Measurements from ENCODE around the gene TTLL8.

- TF ChIP-seq, protein P1, sequence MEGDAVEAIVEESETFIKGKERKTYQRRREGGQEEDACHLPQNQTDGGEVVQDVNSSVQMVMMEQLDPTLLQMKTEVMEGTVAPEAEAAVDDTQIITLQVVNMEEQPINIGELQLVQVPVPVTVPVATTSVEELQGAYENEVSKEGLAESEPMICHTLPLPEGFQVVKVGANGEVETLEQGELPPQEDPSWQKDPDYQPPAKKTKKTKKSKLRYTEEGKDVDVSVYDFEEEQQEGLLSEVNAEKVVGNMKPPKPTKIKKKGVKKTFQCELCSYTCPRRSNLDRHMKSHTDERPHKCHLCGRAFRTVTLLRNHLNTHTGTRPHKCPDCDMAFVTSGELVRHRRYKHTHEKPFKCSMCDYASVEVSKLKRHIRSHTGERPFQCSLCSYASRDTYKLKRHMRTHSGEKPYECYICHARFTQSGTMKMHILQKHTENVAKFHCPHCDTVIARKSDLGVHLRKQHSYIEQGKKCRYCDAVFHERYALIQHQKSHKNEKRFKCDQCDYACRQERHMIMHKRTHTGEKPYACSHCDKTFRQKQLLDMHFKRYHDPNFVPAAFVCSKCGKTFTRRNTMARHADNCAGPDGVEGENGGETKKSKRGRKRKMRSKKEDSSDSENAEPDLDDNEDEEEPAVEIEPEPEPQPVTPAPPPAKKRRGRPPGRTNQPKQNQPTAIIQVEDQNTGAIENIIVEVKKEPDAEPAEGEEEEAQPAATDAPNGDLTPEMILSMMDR (IDR thresholded peaks at IDR 0.05): no peak
- no peak for TF ChIP-seq POLR2A (IDR thresholded peaks at IDR 0.05)
Observed at GRCh38 chr22:50000587-50001387, 57.3 kb downstream of the TTLL8 start.
